BE2C (cell line): Measurements from ENCODE around the gene FGF19.

ENCODE experiments used
- DNase-seq: peaks from one replicate; pipeline ENCODE4 v3.0.0-alpha.2; 2020
- H3K27me3 ChIP-seq: fragments of 250-450 bp; sonication (Bioruptor Pico); 2 replicates; pipeline ENCODE4 v1.5.1; 2020; ENCODE audit warnings: mild to moderate bottlenecking
- H3K36me3 ChIP-seq: fragments of 250-450 bp; sonication (Bioruptor Pico); 2 replicates; pipeline ENCODE4 v1.5.1; 2020; ENCODE audit warnings: mild to moderate bottlenecking
- H3K4me1 ChIP-seq: fragments of 250-450 bp; sonication (Bioruptor Pico); 2 replicates; pipeline ENCODE4 v1.5.1; 2020
- H3K4me3 ChIP-seq: 2 replicates; pipeline ENCODE4 v1.5.1; 2011; ENCODE audit warnings: low read depth, low read length
- H3K9me3 ChIP-seq: fragments of 250-450 bp; sonication (Bioruptor Pico); 2 replicates; pipeline ENCODE4 v1.5.1; 2020
- TF ChIP-seq, protein P1 (sequence below): IDR thresholded peaks from 2 replicates; pipeline ENCODE4 v1.5.1; 2012; ENCODE audit warnings: mild to moderate bottlenecking, low read depth, low read length

FGF19 gene

DNA sequence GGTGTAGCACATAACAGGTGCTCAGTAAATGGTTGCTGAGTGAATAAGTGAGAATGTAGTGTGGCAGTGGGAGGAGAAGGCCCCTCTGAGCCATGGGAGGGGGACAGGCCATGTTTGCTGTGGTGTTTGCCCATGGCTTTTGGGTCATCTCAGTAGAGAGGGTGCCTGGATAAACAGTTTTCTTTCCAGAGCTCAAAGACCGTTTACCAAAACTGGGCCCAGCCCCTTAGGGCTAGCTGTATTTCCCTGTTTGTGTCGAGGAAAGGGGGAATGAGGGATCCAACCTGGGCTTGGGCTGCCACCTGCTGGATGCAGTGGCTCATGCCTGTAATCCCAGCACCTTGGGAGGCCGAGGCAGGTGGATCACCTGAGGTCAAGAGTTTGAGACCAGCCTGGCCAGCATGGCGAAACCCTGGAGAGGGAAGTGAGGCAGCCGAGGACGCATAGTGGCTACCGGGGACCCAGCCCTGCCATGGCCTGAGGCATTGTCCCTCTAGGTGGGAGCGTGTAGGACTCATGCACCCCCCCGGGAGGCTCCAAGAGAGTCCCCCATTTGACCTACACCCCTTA, 20.0 kb downstream of the FGF19 start:
- H3K4me3 ChIP-seq, result no peak overlapping the region
- no peaks in the 10 kb centered on the region for H3K36me3 ChIP-seq
- no peaks in the 10 kb centered on the region; the same call in none of the 2 replicates for H3K9me3 ChIP-seq
- H3K4me1 ChIP-seq, result peaks cover 3% of the 10 kb centered on the region; the same call in 1 of the 2 replicates
- peak; percentile 58 for DNase-seq
- TF ChIP-seq, protein P1, sequence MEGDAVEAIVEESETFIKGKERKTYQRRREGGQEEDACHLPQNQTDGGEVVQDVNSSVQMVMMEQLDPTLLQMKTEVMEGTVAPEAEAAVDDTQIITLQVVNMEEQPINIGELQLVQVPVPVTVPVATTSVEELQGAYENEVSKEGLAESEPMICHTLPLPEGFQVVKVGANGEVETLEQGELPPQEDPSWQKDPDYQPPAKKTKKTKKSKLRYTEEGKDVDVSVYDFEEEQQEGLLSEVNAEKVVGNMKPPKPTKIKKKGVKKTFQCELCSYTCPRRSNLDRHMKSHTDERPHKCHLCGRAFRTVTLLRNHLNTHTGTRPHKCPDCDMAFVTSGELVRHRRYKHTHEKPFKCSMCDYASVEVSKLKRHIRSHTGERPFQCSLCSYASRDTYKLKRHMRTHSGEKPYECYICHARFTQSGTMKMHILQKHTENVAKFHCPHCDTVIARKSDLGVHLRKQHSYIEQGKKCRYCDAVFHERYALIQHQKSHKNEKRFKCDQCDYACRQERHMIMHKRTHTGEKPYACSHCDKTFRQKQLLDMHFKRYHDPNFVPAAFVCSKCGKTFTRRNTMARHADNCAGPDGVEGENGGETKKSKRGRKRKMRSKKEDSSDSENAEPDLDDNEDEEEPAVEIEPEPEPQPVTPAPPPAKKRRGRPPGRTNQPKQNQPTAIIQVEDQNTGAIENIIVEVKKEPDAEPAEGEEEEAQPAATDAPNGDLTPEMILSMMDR, result peak; percentile 66
- H3K27me3 ChIP-seq, result peaks cover 5% of the 10 kb centered on the region; the same call in 1 of the 2 replicates

DNA sequence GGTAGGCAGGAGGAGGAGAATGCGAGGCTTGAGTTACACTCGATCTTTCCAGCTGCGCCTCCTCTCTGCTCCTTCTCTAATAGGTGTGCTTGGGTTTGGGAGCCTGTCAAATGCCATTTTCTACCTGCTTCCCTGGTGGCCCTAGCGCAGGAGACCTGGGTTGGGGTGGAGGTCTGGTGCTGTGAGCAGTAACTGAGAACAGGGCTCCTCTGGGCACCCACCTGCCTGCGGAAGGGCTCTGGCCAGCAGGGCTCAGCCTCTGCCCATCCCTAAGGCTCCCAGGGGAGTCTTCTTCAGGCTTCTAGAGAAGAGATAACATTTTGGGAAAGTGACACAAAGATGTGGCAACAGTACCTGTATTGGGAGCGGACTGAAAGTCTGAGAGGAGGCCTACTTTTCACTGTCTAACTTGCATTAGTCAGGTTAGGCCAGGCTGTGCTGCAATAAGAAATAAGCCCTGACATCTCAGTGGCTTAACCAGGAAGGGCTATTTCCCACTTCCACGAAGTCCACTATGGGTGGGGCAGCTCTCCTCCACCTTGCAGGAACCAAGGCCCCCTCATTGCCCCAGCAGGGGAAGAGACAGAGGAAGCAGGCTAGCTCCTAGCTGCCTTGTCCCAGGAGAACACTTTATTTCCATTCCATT, 21.0 kb downstream of the FGF19 start:
- no peak for DNase-seq
- Histone ChIP-seq H3K27me3 (peaks cover 5% of the 10 kb centered on the region; the same call in 1 of the 2 replicates), H3K4me1 (peaks cover 3% of the 10 kb centered on the region; the same call in 1 of the 2 replicates), H3K36me3 (no peaks in the 10 kb centered on the region), H3K9me3 (no peaks in the 10 kb centered on the region; the same call in none of the 2 replicates), H3K4me3 (no peak overlapping the region)
- TF ChIP-seq, protein P1, result no peak

DNA sequence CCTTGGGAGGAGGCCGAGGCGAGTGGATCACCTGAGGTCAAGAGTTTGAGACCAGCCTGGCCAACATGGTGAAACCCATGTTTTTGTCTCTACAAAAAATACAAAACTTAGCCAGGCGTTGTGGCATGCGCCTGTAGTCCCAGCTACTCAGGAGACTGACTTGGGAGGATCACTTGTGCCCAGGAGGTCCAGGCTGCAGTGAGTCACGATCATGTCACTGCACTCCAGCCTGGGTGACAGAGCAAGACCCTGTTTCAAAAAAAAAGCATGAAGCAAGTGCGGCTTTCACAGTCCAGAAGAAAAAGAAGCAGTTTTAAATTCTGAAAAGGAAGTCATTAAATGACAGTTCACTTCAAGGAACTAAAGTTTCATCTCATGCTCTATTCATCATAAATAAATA, 21.6 kb downstream of the FGF19 start:
- Histone ChIP-seq H3K36me3 (no peaks in the 10 kb centered on the region), H3K27me3 (peaks cover 5% of the 10 kb centered on the region; the same call in 1 of the 2 replicates), H3K9me3 (no peaks in the 10 kb centered on the region; the same call in none of the 2 replicates), H3K4me3 (no peak overlapping the region), H3K4me1 (peaks cover 3% of the 10 kb centered on the region; the same call in 1 of the 2 replicates)
- no peak for DNase-seq
- TF ChIP-seq, protein P1, result no peak

DNA sequence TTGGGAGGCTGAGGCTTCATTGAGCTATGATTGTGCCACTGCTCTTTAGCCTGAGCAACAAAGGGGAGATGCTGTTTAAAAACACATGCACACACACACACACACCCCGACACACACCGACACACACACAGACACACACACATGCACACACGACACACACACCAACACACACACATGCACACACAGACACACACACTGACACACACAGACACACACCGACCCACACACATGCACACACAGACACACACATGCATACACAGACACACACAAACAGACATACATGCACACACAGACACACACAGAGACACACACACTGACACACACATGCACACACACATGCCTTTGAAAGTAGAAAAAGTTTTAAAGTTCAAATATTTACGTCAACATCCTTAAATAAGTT, 23.1 kb downstream of the FGF19 start:
- no peaks in the 10 kb centered on the region for H3K36me3 ChIP-seq
- DNase-seq, result no peak
- H3K9me3 ChIP-seq, result no peaks in the 10 kb centered on the region; the same call in none of the 2 replicates
- TF ChIP-seq, protein P1, result no peak
- H3K27me3 ChIP-seq, result peaks cover 3% of the 10 kb centered on the region; the same call in 1 of the 2 replicates
- no peak overlapping the region for H3K4me3 ChIP-seq
- H3K4me1 ChIP-seq, result peaks cover 3% of the 10 kb centered on the region; the same call in 1 of the 2 replicates

DNA sequence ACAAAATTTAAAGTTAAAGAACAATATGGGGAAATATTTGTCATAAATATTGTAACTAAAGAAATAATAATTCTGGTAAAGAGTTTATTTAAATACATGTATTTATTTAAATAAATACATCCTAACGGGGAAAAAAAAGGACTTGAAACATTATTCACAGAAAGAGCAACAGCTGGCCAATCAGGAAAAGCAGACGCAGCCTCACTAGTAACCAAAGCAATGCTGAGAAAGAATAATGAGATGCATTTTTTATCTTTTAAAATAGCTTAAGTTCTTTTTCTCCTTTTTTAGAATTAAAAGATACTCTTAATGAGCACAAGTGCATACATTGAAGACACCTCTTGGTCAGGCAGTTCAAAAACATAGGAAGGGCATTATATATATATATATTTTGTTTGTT, 26.1 kb downstream of the FGF19 start:
- H3K27me3 ChIP-seq, result no peaks in the 10 kb centered on the region
- no peak for DNase-seq
- TF ChIP-seq, protein P1, result no peak
- no peaks in the 10 kb centered on the region for H3K36me3 ChIP-seq
- no peaks in the 10 kb centered on the region for H3K9me3 ChIP-seq
- H3K4me3 ChIP-seq, result no peak overlapping the region
- no peaks in the 10 kb centered on the region for H3K4me1 ChIP-seq
